GM10248 (cell line): ENCODE results near the gene HEBP2.
"Not testable (repeated sequence)": the region's sequence is repeated elsewhere in the genome, so short reads cannot be mapped to it uniquely, and the experiment has no call there.

Source experiments
- CTCF ChIA-PET: fragments of 300-600 bp; sonication (Branson Sonifier 250); formaldehyde crosslinking; extraction: SDS; loops from one replicate; lab custom pipeline; 2021; ENCODE audit warnings: antibody characterized with exemption; lab: Yijun Ruan, JAX
- POLR2A ChIA-PET: fragments of 350-650 bp; sonication (Branson Sonifier 250); formaldehyde crosslinking; extraction: SDS; loops from one replicate; lab custom pipeline; 2020; ENCODE audit warnings: antibody characterized with exemption; lab: Yijun Ruan, JAX
- DNase-seq: peaks from one replicate; pipeline ENCODE4 v3.0.0; 2012; ENCODE audit errors: extremely low spot score
- CTCF ChIP-seq: IDR thresholded peaks from 2 replicates; pipeline ENCODE4 v1.5.1; 2012; ENCODE audit warnings: mild to moderate bottlenecking, low read depth; ENCODE audit errors: extremely low read depth, missing control alignments, control extremely low read depth

HEBP2 gene, protein sequence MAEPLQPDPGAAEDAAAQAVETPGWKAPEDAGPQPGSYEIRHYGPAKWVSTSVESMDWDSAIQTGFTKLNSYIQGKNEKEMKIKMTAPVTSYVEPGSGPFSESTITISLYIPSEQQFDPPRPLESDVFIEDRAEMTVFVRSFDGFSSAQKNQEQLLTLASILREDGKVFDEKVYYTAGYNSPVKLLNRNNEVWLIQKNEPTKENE

DNA sequence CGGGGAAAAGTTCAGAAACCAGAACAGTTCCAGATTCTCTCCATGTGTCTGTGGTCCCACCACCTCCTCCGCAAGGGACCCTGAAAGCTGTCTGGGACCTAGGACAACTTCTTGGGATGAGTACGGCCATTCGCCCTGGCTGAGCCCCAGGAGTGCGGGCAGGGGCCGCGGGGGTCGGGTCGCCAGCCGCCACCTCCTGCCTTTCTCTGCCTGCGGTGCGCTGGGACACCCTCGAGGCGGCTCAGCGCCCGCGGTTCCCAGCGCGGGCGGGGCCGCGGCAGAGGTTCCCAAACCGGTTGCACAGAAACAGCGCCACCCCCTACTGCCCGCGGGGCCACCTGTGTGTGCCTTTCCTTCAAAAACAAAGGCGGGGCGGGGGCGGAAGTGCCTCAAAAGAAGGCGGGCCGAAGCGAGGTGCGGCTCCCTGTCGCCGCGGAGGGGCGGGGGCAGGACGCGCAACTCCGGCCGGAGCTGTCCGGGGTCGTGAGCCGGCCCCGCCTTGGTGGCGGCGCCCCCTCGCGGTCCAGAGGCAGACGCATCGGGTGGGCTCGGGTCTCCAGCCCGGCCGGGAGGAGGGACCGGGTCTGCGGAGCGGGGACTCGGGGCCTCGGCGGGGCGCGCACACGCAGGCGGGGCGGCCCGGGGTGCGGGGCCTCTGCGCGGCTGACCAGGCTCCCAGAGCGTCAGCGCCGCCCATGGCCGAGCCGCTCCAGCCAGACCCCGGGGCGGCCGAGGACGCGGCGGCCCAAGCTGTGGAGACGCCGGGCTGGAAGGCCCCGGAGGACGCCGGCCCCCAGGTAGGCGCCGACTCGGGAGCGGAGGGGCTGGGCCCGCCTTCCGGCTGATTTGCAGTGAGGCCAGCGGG lies at the start of gene HEBP2:
Gene HEBP2, plus strand, starts transcription at position 423 of the 865 bp plus-strand sequence. Its CDS starts 273 bp downstream, at position 696.
- POLR2A ChIA-PET, result interaction anchor here (1.0 kb wide), 1 partner anchor 12 kb away, joined by 5 read pairs; no protein-coding TSS in a partner anchor
- peak; percentile 92 for DNase-seq
- peak; percentile 65 for TF ChIP-seq CTCF
- CTCF ChIA-PET, result interaction anchor here (0.6 to 3.3 kb wide), 19 partner anchors 10 to 288 kb away, joined by 3 to 29 read pairs (median 4); no protein-coding TSS in a partner anchor

DNA sequence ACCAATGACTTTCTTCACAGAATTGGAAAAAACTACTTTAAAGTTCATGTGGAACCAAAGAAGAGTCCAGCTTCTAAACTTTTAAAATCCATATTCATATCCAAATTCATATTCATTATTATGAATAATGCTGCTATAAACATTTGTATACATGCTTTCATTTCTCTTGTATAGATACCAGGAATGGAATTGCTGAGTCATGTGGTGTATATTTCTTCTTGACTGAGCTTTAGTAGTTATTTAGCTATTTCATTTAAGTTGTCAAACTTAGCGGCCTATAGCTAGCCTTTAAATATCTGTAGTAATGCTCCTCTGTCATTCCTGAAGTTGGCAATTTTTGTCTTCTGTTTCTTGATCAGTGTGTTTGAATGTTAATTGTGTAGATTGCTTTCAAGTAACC lies 46.1 kb upstream of the HEBP2 start:
- no peak for TF ChIP-seq CTCF
- no peak for DNase-seq
- ChIA-PET POLR2A (no interaction called here), CTCF (interaction anchor here (1.6 kb wide), 1 partner anchor 12 kb away, joined by 4 read pairs; no protein-coding TSS in a partner anchor)

- DNase-seq, POLR2A ChIA-PET, CTCF ChIA-PET: not testable (repeated sequence)
Measured at GRCh38 chr6:138368684-138369083, 35.3 kb upstream of the HEBP2 start.

DNA sequence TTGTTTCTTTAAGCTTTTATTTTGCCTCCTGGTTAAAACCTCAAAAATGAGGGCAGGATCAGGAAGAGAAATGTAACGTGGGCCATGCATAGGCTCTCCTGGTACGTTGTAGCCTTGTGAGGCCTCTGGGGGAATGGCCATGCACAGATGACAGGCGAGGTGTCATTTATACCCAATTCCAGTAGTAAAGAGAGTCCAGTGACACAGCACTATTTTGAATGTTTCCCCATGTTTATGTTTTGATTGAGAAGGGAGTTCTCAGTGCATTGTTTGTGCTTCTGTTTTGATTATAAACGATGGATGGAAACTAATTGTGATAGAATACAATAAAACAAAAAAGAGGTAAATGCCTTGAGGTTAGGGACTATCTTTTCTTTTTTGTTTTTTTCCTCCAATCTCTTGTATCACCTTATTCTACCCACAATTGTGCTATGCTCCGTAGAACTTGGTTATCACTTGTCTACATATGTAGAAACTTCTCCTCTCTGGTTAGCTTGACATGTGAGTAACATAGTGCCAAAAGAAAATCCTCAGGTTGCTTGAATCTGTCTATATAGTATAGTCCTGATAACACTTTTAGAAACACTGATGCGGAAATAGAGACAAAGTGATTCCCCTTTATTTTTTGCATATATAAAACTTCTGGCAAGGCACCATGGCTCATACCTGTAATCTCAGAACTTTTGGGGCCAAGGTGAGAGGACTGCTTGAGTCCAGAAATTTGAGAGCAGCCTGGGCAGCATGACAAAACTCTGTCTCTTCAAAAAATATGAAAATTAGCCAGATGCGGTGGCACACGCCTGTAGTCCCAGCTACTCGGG lies 33.2 kb upstream of the HEBP2 start:
- ChIA-PET POLR2A (no interaction called here), CTCF (interaction anchor here (1.4 to 1.7 kb wide), 3 partner anchors 13 to 139 kb away, joined by 3 to 7 read pairs (median 4); no protein-coding TSS in a partner anchor)
- TF ChIP-seq CTCF, result no peak
- no peak for DNase-seq

DNA sequence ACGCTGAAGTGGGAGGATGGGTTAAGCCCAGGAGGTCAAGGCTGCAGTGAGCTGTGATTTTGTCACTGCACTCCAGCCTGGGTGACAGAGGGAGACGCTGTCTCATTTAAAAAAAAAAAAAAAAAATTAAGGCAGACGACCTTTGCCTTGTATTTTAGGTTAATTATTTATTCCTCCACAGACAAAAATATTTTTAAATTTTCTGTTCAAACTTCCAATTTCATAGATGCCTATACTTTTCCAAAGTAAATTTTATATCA lies 32.6 kb upstream of the HEBP2 start:
- DNase-seq, result no peak
- POLR2A ChIA-PET, result no interaction called here
- no peak for TF ChIP-seq CTCF

GRCh38 chr6:138371720-138372119 lies 32.3 kb upstream of the HEBP2 start:
- POLR2A ChIA-PET, result no interaction called here
- CTCF ChIA-PET, result interaction anchor here (1.1 to 1.9 kb wide), 3 partner anchors 18 to 33 kb away, joined by 3 to 4 read pairs (median 3); partner anchors contain the start of gene HEBP2
- no peak for TF ChIP-seq CTCF

More for the DNA sequence above, 32.6 kb upstream of the HEBP2 start:
- CTCF ChIA-PET, result interaction anchor here (1.7 to 1.9 kb wide), 2 partner anchors 23 to 33 kb away, joined by 3 to 4 read pairs; partner anchors contain the start of gene HEBP2

More at GRCh38 chr6:138371720-138372119, 32.3 kb upstream of the HEBP2 start:
- no peak for DNase-seq
